CD4-positive, alpha-beta memory T cell (primary cell): ENCODE measurements around the gene EPGN. TPM values are rescaled to one million over a fixed set of nuclear protein-coding genes. Genes with fewer than 3 reads are reported as not detected.

Experiments used
- CTCF ChIA-PET: fragments of 350-600 bp; sonication (Branson Sonifier 250); formaldehyde crosslinking; loops from one replicate; lab custom pipeline; 2021; ENCODE audit warnings: inconsistent platforms; ENCODE audit not compliant: partially characterized antibody; lab: Charles Lee
- POLR2A ChIA-PET: fragments of 350-600 bp; sonication (Branson Sonifier 250); formaldehyde crosslinking; loops from one replicate; lab custom pipeline; 2021; ENCODE audit not compliant: partially characterized antibody; lab: Charles Lee
- DNase-seq, 5 donors: peaks; one replicate each; pipeline versions ENCODE4 v3.0.0 to v3.0.0-alpha.2; 2020 to 2022; ENCODE audit warnings: mixed read lengths in 1 of 5
- H3K27ac ChIP-seq: one replicate; pipeline ENCODE4 v1.7.0; 2013; ENCODE audit warnings: low read depth, low read length
- H3K27me3 ChIP-seq: 2 replicates; pipeline ENCODE4 v1.7.0; 2013; ENCODE audit warnings: mild to moderate bottlenecking, low read length, moderate library complexity; ENCODE audit not compliant: insufficient read depth
- H3K36me3 ChIP-seq: 2 replicates; pipeline ENCODE4 v1.7.0; 2013; ENCODE audit warnings: mild to moderate bottlenecking, low read length, moderate library complexity; ENCODE audit not compliant: insufficient read depth
- H3K4me1 ChIP-seq: 2 replicates; pipeline ENCODE4 v1.7.0; 2013; ENCODE audit warnings: mild to moderate bottlenecking, low read length, moderate library complexity; ENCODE audit not compliant: insufficient read depth
- H3K4me3 ChIP-seq, 2 donors: one replicate each; pipeline ENCODE4 v1.7.0; 2013; ENCODE audit warnings: low read length in 2 of 2, mild to moderate bottlenecking in 1 of 2
- H3K9me3 ChIP-seq, 2 donors: one replicate each; pipeline ENCODE4 v1.7.0; 2013; ENCODE audit warnings: low read length in 2 of 2, control low read depth in 1 of 2; ENCODE audit not compliant: control insufficient read depth in 1 of 2
- H3K27ac Mint-ChIP-seq, 7 donors: one replicate each; pipeline ENCODE4 v1.8.0; 2020 to 2021; ENCODE audit warnings: mixed read lengths in 7 of 7, mild to moderate bottlenecking in 6 of 7, inconsistent platforms in 3 of 7, moderate library complexity in 3 of 7
- H3K27me3 Mint-ChIP-seq, 2 donors: one replicate each; pipeline ENCODE4 v1.8.0; 2020 to 2021; ENCODE audit warnings: mixed read lengths in 2 of 2
- H3K36me3 Mint-ChIP-seq, 2 donors: one replicate each; pipeline ENCODE4 v1.8.0; 2020 to 2021; ENCODE audit warnings: mixed read lengths in 2 of 2, inconsistent platforms in 1 of 2, mild to moderate bottlenecking in 1 of 2
- H3K4me1 Mint-ChIP-seq, 4 donors: one replicate each; pipeline ENCODE4 v1.8.0; 2020 to 2021; ENCODE audit warnings: mixed read lengths in 4 of 4, mild to moderate bottlenecking in 1 of 4
- H3K4me3 Mint-ChIP-seq, 8 donors: one replicate each; pipeline ENCODE4 v1.8.0; 2020 to 2021; ENCODE audit warnings: mixed read lengths in 8 of 8, mild to moderate bottlenecking in 7 of 8, moderate library complexity in 6 of 8, inconsistent platforms in 3 of 8
- H3K9me3 Mint-ChIP-seq, 8 donors: one replicate each; pipeline ENCODE4 v1.8.0; 2020 to 2021; ENCODE audit warnings: mixed read lengths in 8 of 8, mild to moderate bottlenecking in 5 of 8, inconsistent platforms in 3 of 8, moderate library complexity in 1 of 8
- intact Hi-C: fragments of 100-400 bp; cut with micrococcal nuclease; formaldehyde crosslinking; loops from one replicate; pipeline ENCODE4 v1.15.1; 2023
- polyA plus RNA-seq, 2 donors: library from polyadenylated mRNA; unstranded; fragments of 300-500 nt; fragmentation: Illumina TruSeq; gene quantifications; one replicate each; pipeline ENCODE4 v1.2.3, GENCODE V29; 2021
- total RNA-seq, 2 experiments: library from RNA; stranded (reverse); gene quantifications; one replicate each; pipeline ENCODE4 v1.2.3, GENCODE V29; 2021

Gene EPGN
- total and polyA plus RNA-seq, 4 experiments from 2014 or later = 0.96 TPM; not detected in 3

DNA sequence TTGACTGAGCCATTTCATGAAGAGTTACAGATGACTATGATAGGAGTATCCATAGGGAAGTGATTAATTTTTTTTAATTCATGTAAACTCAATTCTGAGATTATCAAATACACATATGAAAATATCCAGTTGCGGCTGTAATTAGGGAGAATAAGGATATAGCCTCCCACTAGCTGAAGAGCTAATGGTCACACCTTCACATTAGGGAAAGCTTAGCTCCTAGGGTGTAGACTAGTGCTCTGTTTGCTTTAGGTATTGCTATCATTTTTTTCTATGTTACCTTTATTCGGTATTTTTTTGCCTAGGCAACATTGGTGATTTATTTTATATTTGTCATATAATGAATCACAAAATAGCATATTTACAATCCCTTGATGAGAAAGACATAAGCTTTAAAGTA lies 39.6 kb upstream of the EPGN start:
- Histone ChIP-seq H3K4me1 (no peaks in the 10 kb centered on the region), H3K27ac (no peak overlapping the region), H3K27me3 (no peaks in the 10 kb centered on the region), H3K9me3 (no peaks in the 10 kb centered on the region), H3K4me3 (no peak overlapping the region), H3K36me3 (no peaks in the 10 kb centered on the region)
- DNase-seq = no peak
- Mint-ChIP-seq H3K27me3 (no peaks in the 10 kb centered on the region), H3K4me1 (no peaks in the 10 kb centered on the region), H3K36me3 (no peaks in the 10 kb centered on the region), H3K4me3 (no peak overlapping the region), H3K9me3 (peaks cover 0 to 8% (median 0%) of the 10 kb centered on the region in 8 donors), H3K27ac (no peak overlapping the region)
- ChIA-PET POLR2A (no interaction called here), CTCF (interaction anchor here (1.0 kb wide), 1 partner anchor 40 kb away, joined by 3 read pairs; no protein-coding TSS in a partner anchor)
- intact Hi-C loops = no loop called here

DNA sequence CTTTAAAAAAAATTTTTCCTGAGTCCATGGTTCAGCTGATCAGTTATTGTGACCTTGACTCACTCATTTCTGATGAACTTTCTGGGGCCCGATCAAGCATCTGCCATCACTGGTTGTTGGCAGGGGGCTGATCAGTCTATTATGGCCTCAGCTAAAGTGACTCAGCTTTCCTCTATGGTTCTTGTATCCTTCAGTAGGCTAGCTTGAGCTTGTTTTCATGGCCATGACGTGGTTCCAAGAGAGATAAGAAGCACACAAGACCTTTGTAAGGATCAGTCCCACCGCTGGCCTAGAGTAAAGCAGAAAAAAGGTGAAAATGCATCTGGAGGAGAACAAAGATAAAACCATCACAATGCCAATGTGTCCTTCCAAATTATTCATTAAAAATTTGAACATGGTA lies 29.8 kb upstream of the EPGN start:
- intact Hi-C loops = no loop called here
- ChIA-PET CTCF (no interaction called here), POLR2A (no interaction called here)
- Mint-ChIP-seq H3K4me1 (no peaks in the 10 kb centered on the region), H3K36me3 (peaks cover 0 to 3% of the 10 kb centered on the region in 2 donors), H3K27me3 (no peaks in the 10 kb centered on the region), H3K9me3 (no peaks in the 10 kb centered on the region), H3K27ac (no peak overlapping the region), H3K4me3 (no peak overlapping the region)
- no peaks in the 10 kb centered on the region for H3K36me3 ChIP-seq
- no peak for DNase-seq
- H3K4me1 ChIP-seq = no peaks in the 10 kb centered on the region
- no peaks in the 10 kb centered on the region for H3K9me3 ChIP-seq
- no peak overlapping the region for H3K27ac ChIP-seq
- H3K4me3 ChIP-seq = no peak overlapping the region
- H3K27me3 ChIP-seq = no peaks in the 10 kb centered on the region

- Mint-ChIP-seq H3K27me3 (no peaks in the 10 kb centered on the region), H3K9me3 (no peaks in the 10 kb centered on the region), H3K4me3 (no peak overlapping the region), H3K27ac (no peak overlapping the region), H3K4me1 (no peaks in the 10 kb centered on the region), H3K36me3 (peaks cover 0 to 7% of the 10 kb centered on the region in 2 donors)
- H3K27ac ChIP-seq = no peak overlapping the region
- H3K4me1 ChIP-seq = no peaks in the 10 kb centered on the region
- CTCF ChIA-PET = interaction anchor here (0.6 kb wide), 1 partner anchor 205 kb away, joined by 4 read pairs; no protein-coding TSS in a partner anchor
- H3K4me3 ChIP-seq = no peak overlapping the region
- H3K36me3 ChIP-seq = no peaks in the 10 kb centered on the region
- no peaks in the 10 kb centered on the region for H3K27me3 ChIP-seq
- no peak for DNase-seq
- intact Hi-C loops = no loop called here
- POLR2A ChIA-PET = no interaction called here
- H3K9me3 ChIP-seq = no peaks in the 10 kb centered on the region
These were observed 28.6 kb upstream of the EPGN start for GRCh38 chr4:74279716-74280115.

GRCh38 chr4:74282926-74283325 lies 25.3 kb upstream of the EPGN start:
- Mint-ChIP-seq H3K4me3 (no peak overlapping the region), H3K27ac (no peak overlapping the region), H3K9me3 (no peaks in the 10 kb centered on the region), H3K4me1 (no peaks in the 10 kb centered on the region), H3K36me3 (peaks cover 0 to 7% of the 10 kb centered on the region in 2 donors), H3K27me3 (no peaks in the 10 kb centered on the region)
- no peaks in the 10 kb centered on the region for H3K4me1 ChIP-seq
- intact Hi-C loops = no loop called here
- no peaks in the 10 kb centered on the region for H3K36me3 ChIP-seq
- H3K9me3 ChIP-seq = no peaks in the 10 kb centered on the region
- ChIA-PET POLR2A (no interaction called here), CTCF (no interaction called here)
- no peak overlapping the region for H3K4me3 ChIP-seq
- no peak for DNase-seq
- no peaks in the 10 kb centered on the region for H3K27me3 ChIP-seq
- no peak overlapping the region for H3K27ac ChIP-seq

- Mint-ChIP-seq H3K36me3 (peaks cover 0 to 7% of the 10 kb centered on the region in 2 donors), H3K27ac (no peak overlapping the region), H3K9me3 (no peaks in the 10 kb centered on the region), H3K4me3 (no peak overlapping the region), H3K4me1 (no peaks in the 10 kb centered on the region), H3K27me3 (no peaks in the 10 kb centered on the region)
- H3K4me1 ChIP-seq = no peaks in the 10 kb centered on the region
- H3K27me3 ChIP-seq = no peaks in the 10 kb centered on the region
- no peaks in the 10 kb centered on the region for H3K36me3 ChIP-seq
- intact Hi-C loops = no loop called here
- no peak for DNase-seq
- POLR2A ChIA-PET = no interaction called here
- no peak overlapping the region for H3K4me3 ChIP-seq
- no peaks in the 10 kb centered on the region for H3K9me3 ChIP-seq
- no peak overlapping the region for H3K27ac ChIP-seq
- CTCF ChIA-PET = no interaction called here
These were observed 24.7 kb upstream of the EPGN start for GRCh38 chr4:74283614-74284013.

- ChIA-PET POLR2A (no interaction called here), CTCF (no interaction called here)
- Mint-ChIP-seq H3K36me3 (peaks cover 0 to 7% of the 10 kb centered on the region in 2 donors), H3K27ac (no peak overlapping the region), H3K4me1 (no peaks in the 10 kb centered on the region), H3K4me3 (no peak overlapping the region), H3K27me3 (no peaks in the 10 kb centered on the region), H3K9me3 (no peaks in the 10 kb centered on the region)
- DNase-seq = no peak
- no peaks in the 10 kb centered on the region for H3K4me1 ChIP-seq
- H3K36me3 ChIP-seq = no peaks in the 10 kb centered on the region
- no peak overlapping the region for H3K27ac ChIP-seq
- H3K27me3 ChIP-seq = no peaks in the 10 kb centered on the region
- H3K9me3 ChIP-seq = no peaks in the 10 kb centered on the region
- intact Hi-C loops = no loop called here
- no peak overlapping the region for H3K4me3 ChIP-seq
These were observed 24.2 kb upstream of the EPGN start for GRCh38 chr4:74284053-74284452.

- Mint-ChIP-seq H3K9me3 (peaks cover 0 to 3% (median 0%) of the 10 kb centered on the region in 8 donors), H3K4me1 (no peaks in the 10 kb centered on the region), H3K36me3 (peaks cover 0 to 4% of the 10 kb centered on the region in 2 donors), H3K27me3 (no peaks in the 10 kb centered on the region), H3K4me3 (no peak overlapping the region), H3K27ac (no peak overlapping the region)
- DNase-seq = no peak
- Histone ChIP-seq H3K27ac (no peak overlapping the region), H3K9me3 (no peaks in the 10 kb centered on the region), H3K4me1 (no peaks in the 10 kb centered on the region), H3K4me3 (no peak overlapping the region), H3K36me3 (no peaks in the 10 kb centered on the region), H3K27me3 (no peaks in the 10 kb centered on the region)
- CTCF ChIA-PET = no interaction called here
- intact Hi-C loops = no loop called here
- POLR2A ChIA-PET = no interaction called here
These were observed 21.1 kb upstream of the EPGN start for GRCh38 chr4:74287164-74287563.

- no peaks in the 10 kb centered on the region for H3K36me3 ChIP-seq
- intact Hi-C loops = no loop called here
- peaks cover 0 to 3% (median 0%) of the 10 kb centered on the region in 8 donors for H3K9me3 Mint-ChIP-seq
- no peaks in the 10 kb centered on the region for H3K9me3 ChIP-seq
- no peak for DNase-seq
- H3K27me3 Mint-ChIP-seq = no peaks in the 10 kb centered on the region
- H3K27ac Mint-ChIP-seq = no peak overlapping the region
- no peaks in the 10 kb centered on the region for H3K4me1 Mint-ChIP-seq
- POLR2A ChIA-PET = no interaction called here
- H3K36me3 Mint-ChIP-seq = peaks cover 0 to 4% of the 10 kb centered on the region in 2 donors
- H3K27me3 ChIP-seq = no peaks in the 10 kb centered on the region
- CTCF ChIA-PET = no interaction called here
- no peaks in the 10 kb centered on the region for H3K4me1 ChIP-seq
- no peak overlapping the region for H3K27ac ChIP-seq
- no peak overlapping the region for H3K4me3 Mint-ChIP-seq
- no peak overlapping the region for H3K4me3 ChIP-seq
These were observed 20.5 kb upstream of the EPGN start for GRCh38 chr4:74287791-74288190.
